ENCODE results near the gene GPR78.

DNA sequence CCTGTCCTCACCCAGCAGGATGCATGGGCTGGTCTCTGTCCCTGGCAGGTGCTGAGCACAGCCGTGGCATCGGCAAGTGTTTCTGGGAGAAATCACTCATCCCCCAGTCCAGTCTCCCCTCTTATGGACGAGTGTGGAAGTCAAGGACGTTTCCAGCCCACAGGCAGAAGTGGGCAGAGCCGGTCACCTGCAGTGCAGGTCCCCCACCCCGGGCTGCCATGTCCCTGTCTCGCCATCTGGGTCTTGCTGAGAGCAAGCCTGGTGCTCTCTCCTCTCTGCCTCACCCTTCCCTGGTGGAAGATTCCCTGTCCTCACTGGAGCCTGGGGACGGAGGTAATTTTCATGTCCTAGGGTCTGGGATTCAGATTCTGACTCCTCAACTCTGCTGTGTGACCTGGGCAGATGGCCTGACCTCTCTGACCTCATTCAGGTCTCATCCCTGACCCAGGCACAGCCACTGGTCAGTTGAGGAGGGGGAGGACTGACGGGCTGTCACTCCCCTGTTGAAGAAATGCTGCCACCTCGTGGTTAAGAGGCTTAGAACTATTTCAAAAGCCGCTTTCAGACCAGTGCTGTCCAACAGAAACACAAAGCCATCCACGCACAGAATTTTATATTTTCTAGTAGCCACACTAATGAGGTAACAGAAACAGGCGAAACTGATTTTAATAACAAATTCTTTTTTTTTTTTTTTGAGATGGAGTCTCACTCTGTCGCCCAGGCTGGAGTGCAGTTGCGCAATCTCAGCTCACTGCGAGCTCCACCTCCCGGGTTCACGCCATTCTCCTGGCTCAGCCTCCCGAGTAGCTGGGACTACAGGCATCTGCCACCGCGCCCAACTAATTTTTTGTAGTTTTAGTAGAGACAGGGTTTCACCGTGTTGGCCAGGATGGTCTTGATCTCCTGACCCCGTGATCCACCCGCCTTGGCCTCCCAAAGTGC, 14.2 kb downstream of the GPR78 start:
- no peak for TF ChIP-seq ZBTB44 (tag by site-specific recombination; IDR thresholded peaks at IDR 0.05)
- TF ChIP-seq CTCF (tag by site-specific recombination; IDR thresholded peaks at IDR 0.05) = 0 out of 2 replicates have a peak, but pooled peaks have one; percentile 24
- TF ChIP-seq ZBTB8A (tag by site-specific recombination; IDR thresholded peaks at IDR 0.05) = no peak
- TF ChIP-seq ZNF114 (tag by site-specific recombination; IDR thresholded peaks at IDR 0.05) = no peak
- TF ChIP-seq, protein P1, sequence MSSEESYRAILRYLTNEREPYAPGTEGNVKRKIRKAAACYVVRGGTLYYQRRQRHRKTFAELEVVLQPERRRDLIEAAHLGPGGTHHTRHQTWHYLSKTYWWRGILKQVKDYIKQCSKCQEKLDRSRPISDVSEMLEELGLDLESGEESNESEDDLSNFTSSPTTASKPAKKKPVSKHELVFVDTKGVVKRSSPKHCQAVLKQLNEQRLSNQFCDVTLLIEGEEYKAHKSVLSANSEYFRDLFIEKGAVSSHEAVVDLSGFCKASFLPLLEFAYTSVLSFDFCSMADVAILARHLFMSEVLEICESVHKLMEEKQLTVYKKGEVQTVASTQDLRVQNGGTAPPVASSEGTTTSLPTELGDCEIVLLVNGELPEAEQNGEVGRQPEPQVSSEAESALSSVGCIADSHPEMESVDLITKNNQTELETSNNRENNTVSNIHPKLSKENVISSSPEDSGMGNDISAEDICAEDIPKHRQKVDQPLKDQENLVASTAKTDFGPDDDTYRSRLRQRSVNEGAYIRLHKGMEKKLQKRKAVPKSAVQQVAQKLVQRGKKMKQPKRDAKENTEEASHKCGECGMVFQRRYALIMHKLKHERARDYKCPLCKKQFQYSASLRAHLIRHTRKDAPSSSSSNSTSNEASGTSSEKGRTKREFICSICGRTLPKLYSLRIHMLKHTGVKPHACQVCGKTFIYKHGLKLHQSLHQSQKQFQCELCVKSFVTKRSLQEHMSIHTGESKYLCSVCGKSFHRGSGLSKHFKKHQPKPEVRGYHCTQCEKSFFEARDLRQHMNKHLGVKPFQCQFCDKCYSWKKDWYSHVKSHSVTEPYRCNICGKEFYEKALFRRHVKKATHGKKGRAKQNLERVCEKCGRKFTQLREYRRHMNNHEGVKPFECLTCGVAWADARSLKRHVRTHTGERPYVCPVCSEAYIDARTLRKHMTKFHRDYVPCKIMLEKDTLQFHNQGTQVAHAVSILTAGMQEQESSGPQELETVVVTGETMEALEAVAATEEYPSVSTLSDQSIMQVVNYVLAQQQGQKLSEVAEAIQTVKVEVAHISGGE (tag by site-specific recombination; conservative IDR thresholded peaks at IDR 0.05; ENCODE audit: low read depth) = no peak
- TF ChIP-seq ZNF670 (tag by site-specific recombination; IDR thresholded peaks at IDR 0.05; ENCODE audit: low read depth) = no peak

Data from HEK293 (cell line).